Tibial nerve (tissue), 3 donors: ENCODE measurements around the gene PNPO.

Experiments used
- CTCF ChIP-seq, 5 experiments: fragments of 200-600 bp in 3 of 5; fragments of 450-650 bp in 2 of 5; sonication (generic) in 3 of 5; IDR thresholded peaks; one replicate each; pipeline ENCODE4 v1.5.1; 2016 to 2019; ENCODE audit warnings: antibody characterized with exemption in 5 of 5, mild to moderate bottlenecking in 3 of 5, moderate library complexity in 2 of 5
- POLR2A ChIP-seq, 2 donors: fragments of 450-650 bp; IDR thresholded peaks; one replicate each; pipeline ENCODE4 v1.6.1; 2017; ENCODE audit warnings: antibody characterized with exemption in 2 of 2, mild to moderate bottlenecking in 2 of 2, moderate library complexity in 2 of 2

- no peak for TF ChIP-seq CTCF (IDR thresholded peaks at IDR 0.05)
- TF ChIP-seq POLR2A (IDR thresholded peaks at IDR 0.05): no peak
Measured at GRCh38 chr17:47982091-47982617, 40.8 kb downstream of the PNPO start.
